Ramos (cell line): ENCODE results near the gene CAMTA1.
"Not testable (repeated sequence)": the region's sequence is repeated elsewhere in the genome, so short reads cannot be mapped to it uniquely, and the experiment has no call there.

Experiments
- in situ Hi-C: fragments of 300-500 bp; cut with MboI; formaldehyde crosslinking; loops from one replicate; pipeline ENCODE4 v1.14.3; 2022; ENCODE audit warnings: low sequenced_read_pairs; ENCODE audit not compliant: unreplicated experiment

Gene CAMTA1

GRCh38 chr1:6785318-6785727, at the start of gene CAMTA1:
Gene CAMTA1 (plus strand): TSS chr1:6785454. CDS start chr1:6785531, 77 bp downstream.
- in situ Hi-C loops: no loop called here

- in situ Hi-C loops: no loop called here
Measured at GRCh38 chr1:6738987-6739676, 46.1 kb upstream of the CAMTA1 start.

- in situ Hi-C loops: not testable (repeated sequence)
Measured at GRCh38 chr1:6742676-6743188, 42.5 kb upstream of the CAMTA1 start.

- in situ Hi-C loops: no loop called here
Measured at GRCh38 chr1:6743189-6744101, 41.8 kb upstream of the CAMTA1 start.

- in situ Hi-C loops: no loop called here
Measured at GRCh38 chr1:6745073-6745472, 40.2 kb upstream of the CAMTA1 start.

GRCh38 chr1:6747674-6748073, 37.6 kb upstream of the CAMTA1 start:
- in situ Hi-C loops: no loop called here

- in situ Hi-C loops: no loop called here
Measured at GRCh38 chr1:6750490-6750889, 34.8 kb upstream of the CAMTA1 start.

GRCh38 chr1:6753320-6754140, 31.7 kb upstream of the CAMTA1 start:
- in situ Hi-C loops: no loop called here

- in situ Hi-C loops: no loop called here
Measured at GRCh38 chr1:6756457-6756856, 28.8 kb upstream of the CAMTA1 start.

GRCh38 chr1:6757719-6758435, 27.4 kb upstream of the CAMTA1 start:
- in situ Hi-C loops: no loop called here

- in situ Hi-C loops: no loop called here
Measured at GRCh38 chr1:6761196-6761737, 24.0 kb upstream of the CAMTA1 start.

GRCh38 chr1:6762060-6762459, 23.2 kb upstream of the CAMTA1 start:
- in situ Hi-C loops: no loop called here

- in situ Hi-C loops: no loop called here
Measured at GRCh38 chr1:6770751-6771440, 14.4 kb upstream of the CAMTA1 start.

- in situ Hi-C loops: no loop called here
Measured at GRCh38 chr1:6771441-6771769, 13.8 kb upstream of the CAMTA1 start.

- in situ Hi-C loops: no loop called here
Measured at GRCh38 chr1:6774381-6774780, 10.9 kb upstream of the CAMTA1 start.

- in situ Hi-C loops: no loop called here
Measured at GRCh38 chr1:6775261-6776043, 9.8 kb upstream of the CAMTA1 start.

GRCh38 chr1:6776389-6776788, 8.9 kb upstream of the CAMTA1 start:
- in situ Hi-C loops: no loop called here

- in situ Hi-C loops: no loop called here
Measured at GRCh38 chr1:6776895-6777294, 8.4 kb upstream of the CAMTA1 start.
